HG02759 (cell line): ENCODE measurements around the gene SLC26A1.

Source experiments
- ATAC-seq: cut with Tn5 transposase; IDR thresholded peaks from one replicate; pipeline ENCODE4 v1.9.1; 2021; ENCODE audit warnings: mild to moderate bottlenecking, moderate library complexity; ENCODE audit not compliant: unreplicated experiment

The SLC26A1 gene, protein sequence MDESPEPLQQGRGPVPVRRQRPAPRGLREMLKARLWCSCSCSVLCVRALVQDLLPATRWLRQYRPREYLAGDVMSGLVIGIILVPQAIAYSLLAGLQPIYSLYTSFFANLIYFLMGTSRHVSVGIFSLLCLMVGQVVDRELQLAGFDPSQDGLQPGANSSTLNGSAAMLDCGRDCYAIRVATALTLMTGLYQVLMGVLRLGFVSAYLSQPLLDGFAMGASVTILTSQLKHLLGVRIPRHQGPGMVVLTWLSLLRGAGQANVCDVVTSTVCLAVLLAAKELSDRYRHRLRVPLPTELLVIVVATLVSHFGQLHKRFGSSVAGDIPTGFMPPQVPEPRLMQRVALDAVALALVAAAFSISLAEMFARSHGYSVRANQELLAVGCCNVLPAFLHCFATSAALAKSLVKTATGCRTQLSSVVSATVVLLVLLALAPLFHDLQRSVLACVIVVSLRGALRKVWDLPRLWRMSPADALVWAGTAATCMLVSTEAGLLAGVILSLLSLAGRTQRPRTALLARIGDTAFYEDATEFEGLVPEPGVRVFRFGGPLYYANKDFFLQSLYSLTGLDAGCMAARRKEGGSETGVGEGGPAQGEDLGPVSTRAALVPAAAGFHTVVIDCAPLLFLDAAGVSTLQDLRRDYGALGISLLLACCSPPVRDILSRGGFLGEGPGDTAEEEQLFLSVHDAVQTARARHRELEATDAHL

DNA sequence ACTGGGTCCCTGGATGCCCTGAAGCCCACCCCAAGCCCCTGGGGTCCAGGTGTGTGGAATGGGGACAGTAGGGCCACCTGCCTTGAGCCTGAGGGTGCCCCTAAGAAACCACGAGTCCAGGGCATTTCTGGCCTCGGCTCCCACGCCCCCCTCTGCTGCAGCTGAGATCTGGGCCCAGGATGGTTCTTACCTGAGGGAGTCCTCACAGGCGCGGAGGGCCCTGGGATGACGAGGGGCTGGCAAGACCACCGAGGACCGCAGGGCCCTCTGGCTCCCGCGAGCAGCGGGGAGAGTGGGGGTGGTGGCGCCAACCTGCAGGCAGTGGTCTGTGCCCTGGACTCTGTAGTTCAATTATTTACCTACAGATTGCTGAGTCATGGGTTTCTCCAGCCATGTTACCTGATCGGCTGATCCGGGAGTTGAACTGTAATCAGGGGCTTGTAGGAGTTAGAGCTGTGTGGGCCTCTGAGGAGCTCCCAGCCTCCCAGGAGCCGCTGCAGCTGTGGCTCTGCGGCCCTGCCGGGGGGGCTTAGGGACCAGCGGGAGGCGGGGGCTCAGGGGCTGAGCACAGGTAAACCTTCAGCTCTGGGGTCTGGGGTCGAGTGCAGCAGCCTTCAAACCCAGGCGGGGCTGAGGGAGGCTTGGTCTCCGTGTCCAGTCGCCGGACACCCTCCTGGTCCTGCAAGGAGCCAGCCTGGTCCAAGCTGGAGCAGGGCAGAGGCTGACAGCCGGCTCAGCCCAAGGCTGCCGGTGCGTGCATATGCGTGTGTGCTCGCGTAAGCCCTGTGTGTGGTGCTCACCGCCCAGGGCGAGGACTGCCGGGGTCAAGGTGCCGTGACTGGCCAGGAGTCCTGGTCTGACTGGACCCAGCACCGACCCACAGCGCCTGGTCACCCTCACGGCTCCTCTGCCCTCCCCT is at the start of gene SLC26A1:
SLC26A1 (minus strand) TSS at position 294 of the 919 bp plus-strand sequence. CDS start 1,701 bp downstream, outside the sequence.
- no peak for ATAC-seq

DNA sequence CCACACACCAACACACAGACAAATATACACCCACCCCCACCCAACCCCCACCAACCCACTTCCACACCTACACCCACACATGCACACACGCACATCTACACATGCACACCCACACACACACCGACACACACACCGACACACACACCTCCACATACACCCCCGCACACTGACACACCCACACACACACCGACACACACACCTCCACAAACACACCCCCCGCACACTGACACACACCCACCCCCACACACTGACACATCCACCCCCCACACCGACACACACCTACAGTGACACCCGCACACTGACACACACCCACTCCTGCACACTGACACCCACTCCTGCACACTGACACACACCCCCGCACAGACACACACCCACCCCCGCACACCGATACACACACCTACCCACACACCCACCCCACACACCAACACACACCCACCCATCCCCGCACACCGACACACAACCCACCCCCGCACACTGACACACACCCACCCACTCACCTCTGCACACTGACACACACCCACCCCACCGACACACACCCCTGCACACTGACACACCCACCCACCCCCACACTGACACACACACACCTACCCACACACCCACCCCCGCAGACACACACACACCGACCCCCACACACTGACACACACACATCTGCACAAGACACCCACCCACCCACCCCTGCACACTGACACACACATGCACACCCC is 49.3 kb upstream of the SLC26A1 start:
- no peak for ATAC-seq

DNA sequence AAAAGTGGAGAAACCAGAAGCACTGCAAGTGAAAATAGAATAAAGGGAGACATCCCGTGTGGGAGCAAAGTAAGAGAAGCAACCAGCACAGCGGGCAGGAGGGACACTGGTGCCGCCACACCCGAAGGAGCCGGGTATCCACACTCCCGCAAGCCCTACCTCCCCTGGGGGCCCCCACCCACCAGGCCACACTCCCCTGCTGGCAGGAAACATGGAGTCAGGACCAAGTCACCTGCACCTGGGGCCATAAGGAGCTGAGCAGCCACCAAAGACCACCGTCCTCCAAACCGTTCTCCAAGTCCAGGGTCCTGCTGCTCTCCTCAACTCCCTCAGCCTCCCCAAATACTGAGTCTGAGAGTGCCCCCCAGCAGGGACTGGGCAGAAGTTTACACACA is 48.7 kb upstream of the SLC26A1 start:
- no peak for ATAC-seq

DNA sequence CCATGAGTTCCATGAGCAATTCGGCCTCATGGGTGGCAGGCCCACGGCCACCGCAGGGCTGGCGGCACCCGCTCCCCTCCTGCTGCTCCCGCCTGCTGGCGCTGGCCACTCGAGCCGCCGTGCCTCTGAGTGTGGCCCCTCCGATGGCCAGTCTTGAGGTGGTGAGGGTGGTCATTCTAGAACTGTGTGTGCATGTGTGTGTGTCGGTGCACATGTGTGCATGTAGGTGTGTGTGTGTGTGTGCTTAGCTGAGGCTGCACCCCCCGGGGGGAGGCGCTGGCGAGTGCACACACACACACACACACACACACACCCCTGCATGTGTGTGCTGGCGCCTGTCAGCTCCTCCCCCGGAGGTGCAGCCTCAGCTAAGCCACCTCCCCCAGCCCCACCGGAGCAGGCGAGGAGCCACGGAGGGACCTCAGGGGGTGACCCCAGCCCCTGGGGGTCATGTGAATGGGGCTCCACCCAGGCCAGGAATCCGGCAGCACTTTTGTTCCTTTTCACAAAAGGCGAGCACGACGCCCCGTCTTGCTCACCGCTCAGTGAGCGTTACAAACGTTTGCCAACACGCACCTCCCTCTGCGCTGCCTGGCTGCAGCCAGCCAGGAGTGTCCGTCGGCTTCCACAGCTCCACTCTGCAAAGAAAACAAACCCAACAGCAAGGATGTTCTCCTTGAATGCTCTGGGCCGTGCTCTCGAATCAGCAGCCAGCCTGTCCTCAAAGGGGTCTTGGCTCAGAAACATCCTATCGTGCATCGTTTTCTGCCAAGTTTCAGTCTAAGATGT is 48.1 kb upstream of the SLC26A1 start:
- ATAC-seq: no peak

DNA sequence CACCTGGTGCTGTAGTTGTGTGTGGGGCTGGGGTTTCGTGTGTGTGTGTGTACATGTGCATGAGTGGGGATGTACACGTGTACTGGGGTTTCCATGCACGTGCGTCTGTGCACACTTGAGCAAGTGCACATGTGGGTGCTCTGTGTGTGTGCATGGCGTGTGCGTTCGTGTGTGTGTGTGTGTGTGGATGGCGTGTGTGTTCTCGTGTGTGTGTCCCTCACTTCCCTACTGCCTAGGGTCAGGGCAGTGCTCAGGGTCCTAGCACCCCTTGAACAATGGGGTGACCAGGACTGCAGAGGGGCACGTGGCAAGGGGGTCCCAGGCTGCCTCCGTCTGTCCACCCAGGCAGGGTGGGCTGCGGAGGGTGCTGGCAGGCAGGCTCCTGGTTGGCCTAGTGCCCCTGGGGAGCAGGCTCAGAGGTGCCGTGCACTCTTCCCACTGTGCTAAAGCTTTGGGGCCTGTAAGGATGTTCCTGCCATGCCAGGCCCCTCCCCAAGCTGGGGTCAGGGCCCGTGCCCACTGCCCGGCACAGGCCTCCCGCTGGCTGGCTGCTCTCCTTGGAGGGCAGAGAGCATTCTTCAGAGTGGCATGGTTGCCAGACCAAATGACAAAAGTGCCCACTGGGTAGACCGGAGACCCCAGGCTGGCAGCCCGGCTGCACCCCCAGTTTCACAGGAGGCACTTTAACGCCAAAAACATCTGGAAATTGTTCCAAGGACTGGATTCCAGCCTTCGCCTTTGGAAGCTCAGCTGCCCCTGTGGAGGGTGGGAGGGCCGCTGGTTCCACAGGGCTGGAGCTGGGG is 47.3 kb upstream of the SLC26A1 start:
- no peak for ATAC-seq

DNA sequence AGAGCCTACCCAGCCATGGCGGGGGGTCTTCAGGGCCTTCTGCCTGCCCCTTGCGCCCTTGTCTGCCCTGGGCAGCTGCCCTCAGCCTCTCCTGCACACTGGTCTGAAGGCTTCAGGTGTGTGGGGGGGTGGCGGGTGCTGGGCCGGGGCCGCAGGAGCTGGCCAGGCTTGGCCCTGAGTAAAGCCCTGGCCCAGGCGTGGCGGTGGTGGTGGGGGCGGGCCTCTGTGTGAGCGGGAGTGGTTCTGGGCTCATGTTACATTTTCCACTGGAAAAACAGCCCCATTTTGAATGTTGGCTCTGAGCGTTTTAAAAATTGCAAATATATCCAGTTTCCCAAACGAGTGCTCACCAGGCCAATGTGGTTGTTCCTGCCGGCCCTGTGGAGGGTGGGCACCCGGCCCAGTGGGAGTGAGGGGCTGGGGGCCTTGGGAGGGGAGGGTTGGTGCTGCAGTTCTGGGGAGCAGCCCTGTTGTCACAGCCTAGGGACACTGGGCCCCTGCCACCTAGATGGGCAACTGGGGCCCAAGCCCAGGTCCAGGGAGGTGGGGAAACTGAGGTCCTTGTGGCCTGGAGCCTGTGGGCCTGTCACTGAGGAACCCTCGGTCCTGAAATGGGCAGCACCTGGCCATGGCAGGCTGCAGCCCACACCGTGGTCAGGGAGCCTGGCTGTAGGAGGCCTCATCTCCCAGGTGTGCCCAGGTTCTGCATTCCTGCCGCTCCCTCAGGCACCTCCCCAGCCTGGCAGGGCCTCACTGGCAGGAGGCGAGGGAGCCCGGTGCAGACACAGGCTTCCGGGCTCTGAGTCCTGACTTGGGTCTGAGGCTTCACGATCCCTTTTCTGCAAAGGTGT is 46.5 kb upstream of the SLC26A1 start:
- ATAC-seq: no peak

DNA sequence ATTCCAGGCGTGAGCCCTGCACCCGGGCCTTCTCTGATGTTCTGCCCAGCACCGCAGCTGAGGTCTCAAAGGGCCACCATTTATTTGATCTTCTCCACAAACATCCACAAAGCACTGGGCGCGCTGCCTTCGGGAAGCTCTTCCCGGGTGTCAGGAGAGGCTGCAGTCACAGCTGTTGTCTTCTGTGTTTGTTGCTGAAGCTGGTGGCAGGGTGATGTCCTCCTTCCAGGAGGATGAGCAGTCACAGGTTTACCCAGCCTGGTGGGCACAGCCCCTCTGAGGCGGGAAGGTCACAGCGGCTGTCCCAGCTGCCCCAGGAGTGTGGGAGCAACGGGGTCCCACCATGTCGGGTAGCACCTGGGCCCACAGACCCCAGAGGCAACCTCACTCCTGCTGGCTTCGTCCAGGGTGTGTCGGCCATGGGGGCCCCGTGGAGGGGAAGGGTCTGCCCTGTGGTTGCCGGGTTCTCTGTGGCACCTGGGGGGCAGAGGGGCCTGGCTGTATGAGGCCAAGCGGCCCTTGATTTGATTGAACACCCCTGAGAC is 45.8 kb upstream of the SLC26A1 start:
- no peak for ATAC-seq

DNA sequence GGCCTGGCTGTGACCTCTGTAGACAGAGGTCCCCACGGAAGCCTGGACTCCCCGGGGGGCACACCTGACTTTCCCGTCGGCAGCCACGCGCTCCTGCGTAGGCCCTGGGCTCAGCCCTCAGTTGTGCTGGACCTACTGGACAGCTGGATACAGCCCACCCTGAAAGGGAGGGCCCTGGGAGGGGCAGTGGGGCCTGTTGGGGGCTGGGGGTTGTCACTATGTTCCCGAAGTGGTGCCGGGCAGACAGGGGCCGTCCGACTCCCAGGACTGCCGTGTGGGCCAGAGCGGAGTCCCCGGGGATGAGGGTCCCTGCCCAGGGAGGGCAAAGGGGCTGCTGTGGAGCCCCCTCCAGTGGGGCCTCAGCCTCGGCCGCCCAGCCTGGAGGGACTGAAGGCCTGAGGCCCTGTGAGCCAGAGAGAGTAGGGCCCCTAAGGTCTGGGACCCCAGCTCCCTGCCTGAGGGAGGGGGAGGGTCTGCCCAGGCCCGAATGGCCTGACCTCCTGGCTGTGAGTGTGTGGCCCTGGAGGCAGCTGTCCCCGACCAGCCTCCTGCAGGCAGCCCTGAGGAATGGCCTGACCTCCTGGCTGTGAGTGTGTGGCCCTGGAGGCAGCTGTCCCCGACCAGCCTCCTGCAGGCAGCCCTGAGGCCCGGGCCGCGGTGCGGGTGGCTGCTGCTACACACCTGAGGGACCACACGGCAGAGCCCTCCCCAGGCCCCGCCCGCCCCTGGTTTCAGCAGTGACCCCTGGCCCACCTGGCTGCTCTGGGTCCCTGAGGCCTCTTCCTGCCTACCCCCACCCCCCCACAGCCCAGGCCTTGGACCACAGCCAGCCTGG is 44.0 kb upstream of the SLC26A1 start:
- ATAC-seq: no peak

DNA sequence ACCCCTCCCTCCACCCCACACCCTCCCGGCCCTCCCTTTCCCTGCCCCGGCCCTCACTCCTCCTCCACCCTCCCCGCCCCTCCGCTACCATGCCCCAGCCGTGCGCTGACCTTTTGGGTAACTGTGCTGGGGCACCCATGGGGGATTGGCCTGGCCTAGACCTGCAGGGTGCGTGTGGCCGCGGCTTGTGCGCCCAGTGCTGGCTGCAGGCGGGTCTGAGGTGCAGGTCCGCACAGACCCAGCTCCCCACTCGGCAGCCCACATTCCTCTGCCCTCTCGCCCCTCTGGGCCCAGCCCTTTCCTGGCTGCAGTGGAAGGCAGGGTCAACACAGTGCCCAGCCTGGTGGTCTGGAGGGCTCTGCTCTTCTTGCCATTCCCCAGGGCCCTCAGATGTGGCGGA is 42.9 kb upstream of the SLC26A1 start:
- no peak for ATAC-seq

DNA sequence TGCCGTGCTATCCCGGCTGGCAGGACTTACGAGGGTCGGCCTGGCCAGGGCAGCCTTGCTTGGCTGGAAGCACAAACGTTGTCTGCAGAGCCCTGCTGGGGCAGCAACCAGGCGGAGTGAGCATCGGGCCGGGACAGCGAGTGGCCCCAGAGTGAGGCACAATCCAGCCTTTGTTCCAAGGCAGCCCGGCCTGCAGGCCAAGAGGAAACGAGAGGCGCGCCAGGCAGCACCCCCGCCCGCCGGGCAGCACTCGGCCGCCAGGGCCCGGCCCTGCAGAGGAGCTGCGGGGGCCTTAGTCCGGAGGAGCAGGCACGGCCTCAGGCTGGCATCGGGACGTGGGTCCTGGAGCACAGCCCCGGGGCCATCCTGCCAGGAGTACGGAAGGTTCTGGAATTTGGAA is 42.3 kb upstream of the SLC26A1 start:
- ATAC-seq: no peak

DNA sequence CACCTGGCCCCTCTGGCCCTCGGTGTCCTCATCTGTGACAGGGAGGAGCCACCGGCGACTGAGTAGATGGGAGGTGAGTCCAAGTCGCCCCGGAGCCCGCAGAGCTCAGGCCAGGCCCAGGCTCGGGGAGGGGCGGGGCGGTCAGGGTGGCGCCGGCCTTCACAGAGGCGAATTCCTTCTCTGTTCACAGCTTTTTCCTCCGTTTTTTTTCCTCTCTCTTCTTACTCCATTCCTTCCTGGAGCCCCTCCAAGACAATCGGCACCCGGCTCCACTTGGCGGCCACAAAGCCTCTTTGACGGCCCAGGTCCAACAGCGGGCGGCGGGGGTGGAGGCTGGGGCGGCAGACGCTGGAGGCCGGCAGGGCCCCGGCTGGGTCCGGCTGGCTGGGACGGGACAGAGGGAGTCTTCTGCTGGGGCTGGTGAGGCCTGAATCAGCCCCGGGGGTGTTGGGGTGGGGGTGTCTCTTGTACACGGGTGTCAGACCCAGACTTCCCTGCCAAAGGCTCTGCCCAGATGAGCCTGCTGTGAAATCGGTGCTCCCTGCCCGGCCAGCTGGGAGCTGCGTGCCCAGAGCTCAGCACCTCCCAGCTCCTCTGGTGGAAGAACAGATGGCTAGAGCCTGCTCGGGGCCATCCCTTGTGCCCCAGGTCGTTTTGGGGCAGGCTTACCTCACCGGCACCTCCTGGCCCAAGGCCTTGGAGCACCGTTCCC is 40.8 kb upstream of the SLC26A1 start:
- no peak for ATAC-seq

DNA sequence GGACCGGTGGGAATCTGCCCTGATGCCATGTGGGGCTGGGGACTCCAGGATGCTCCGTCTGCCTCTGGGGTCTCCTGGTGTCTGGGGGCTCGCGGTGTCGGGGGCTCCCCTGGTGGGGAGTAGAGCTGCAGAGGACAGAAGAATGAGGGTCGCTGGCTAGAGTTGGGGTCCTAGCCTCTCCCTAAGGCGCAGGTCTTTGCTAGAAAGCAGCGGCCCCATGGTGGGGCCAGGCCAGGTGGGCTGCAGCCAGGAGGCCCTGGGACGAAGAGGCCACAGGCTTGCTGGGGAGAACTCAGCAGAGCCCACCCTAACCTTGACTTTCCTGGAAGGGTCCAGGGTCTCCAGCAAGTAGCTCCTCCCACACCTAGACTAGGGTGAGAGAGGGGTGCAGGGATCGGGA is 39.7 kb upstream of the SLC26A1 start:
- ATAC-seq: no peak

DNA sequence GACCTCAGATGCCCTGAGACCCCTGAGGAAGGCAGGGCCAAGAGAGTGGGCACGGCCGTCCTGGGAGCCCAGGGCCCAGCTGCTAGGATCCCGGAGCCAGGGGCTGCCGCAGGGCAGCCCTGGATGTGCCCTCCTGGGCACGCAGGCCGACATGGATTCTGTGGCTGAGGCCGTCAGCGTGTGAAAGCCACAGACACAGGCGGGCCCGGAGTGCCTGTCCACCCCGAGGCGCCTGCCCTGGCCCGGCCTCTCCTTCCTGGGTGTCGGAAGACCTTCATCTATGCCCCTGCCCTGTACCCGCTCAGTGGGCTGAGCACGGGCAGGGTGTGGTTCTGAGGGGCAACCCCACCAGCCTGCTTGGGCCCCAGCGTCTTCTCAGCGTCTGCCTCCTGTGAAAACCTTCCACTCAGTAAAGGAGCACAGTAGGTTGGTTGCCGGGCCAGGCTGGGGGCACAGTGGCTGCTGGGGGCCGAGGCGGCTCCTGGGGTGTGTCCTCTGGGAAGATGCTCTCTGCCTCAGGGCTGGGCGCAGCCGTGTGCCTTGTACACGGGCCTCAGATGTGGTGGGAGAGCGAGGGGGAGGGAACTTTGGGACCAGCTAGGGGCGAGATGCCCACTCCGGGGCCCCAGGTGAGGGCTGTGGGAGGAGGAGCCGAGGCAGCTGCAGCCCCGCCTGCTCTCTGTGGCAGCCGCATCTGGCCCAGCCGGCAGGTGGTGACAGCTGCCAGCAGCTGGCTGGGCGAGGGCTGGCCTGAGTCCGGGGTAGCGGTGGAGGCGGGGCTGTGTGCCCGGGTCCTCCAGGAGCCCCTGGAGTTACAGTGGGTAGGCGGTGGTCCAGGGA is 39.0 kb upstream of the SLC26A1 start:
- ATAC-seq: no peak

DNA sequence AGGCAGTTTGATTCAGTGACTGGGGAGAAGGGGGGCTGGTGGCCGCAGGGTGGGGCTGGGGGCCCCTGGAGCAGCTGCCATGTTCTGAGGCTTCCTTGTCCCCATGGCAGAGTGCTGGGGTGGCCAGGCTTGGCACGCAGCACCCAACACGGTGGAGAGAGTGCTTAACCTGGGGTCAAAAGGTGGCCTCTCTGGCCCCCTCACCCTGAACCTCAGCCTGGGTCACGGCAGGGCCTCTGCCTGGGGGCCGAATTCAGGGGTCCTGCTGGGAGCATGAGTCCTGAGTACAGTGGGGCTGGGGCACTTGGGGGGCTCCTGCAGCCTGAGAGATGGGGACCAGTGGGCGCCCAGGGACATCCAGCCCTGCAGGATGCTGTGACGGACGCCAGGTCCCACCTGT is 38.1 kb upstream of the SLC26A1 start:
- ATAC-seq: no peak

DNA sequence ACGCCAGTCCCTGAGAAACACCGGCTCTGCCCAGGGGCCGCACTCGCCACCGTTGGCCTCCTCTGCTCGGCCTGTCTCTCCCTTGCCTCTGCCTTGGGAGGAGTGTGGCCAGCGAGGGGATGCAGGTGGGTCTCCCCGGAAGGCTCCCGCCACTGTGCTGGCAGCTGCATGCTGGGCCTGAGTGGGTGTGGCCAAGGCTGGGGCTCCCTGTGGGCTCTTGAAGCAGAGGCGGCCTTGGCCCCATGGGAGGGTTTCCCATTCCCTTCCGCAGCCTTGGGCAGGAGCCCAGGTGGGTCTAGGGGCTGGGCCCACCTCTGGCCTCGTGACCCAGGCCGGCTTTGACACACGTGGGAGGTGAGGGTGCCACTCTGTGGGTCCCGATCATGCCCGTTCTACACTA is 37.4 kb upstream of the SLC26A1 start:
- ATAC-seq: no peak

DNA sequence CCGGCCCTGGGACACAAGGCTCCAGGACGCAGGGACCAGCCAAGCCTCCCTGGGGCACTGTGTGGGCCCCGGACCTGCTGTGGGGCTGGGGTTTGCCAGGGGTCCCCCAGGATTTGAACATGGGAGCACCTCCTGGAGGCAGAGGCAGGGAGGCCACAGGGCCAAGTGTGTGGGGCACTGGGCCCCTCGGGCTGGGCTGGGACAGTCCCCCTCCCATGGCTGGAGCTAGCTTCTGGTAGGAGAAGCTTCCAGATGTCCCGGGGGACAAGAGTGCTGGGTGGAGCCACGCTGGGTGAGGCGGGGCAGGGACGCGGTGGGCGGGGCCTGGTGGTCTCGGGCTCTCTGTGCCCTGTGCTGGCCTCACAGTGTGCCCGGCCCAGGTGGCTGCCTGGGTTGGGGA is 36.8 kb upstream of the SLC26A1 start:
- no peak for ATAC-seq
